Measurements from ENCODE around the gene TMCC2.

TMCC2 gene

GRCh38 chr1:205208811-205209210 lies 18.9 kb upstream of the TMCC2 start:
- TF ChIP-seq CREB1 (IDR thresholded peaks at IDR 0.05; ENCODE audit: low read depth) (no peak), CEBPB (IDR thresholded peaks at IDR 0.05) (no peak), EGR1 (IDR thresholded peaks at IDR 0.05) (no peak), USF1 (IDR thresholded peaks at IDR 0.05) (no peak), TCF12 (IDR thresholded peaks at IDR 0.05; ENCODE audit: low read depth) (no peak), TAF1 (IDR thresholded peaks at IDR 0.05; ENCODE audit: low read depth) (no peak), ZBTB7A (IDR thresholded peaks at IDR 0.05; ENCODE audit: low read depth) (no peak), YY1 (IDR thresholded peaks at IDR 0.05; ENCODE audit: low read depth) (no peak), REST (IDR thresholded peaks at IDR 0.05; ENCODE audit: low read depth) (no peak), RAD21 (IDR thresholded peaks at IDR 0.05; ENCODE audit: low read depth) (no peak), TEAD4 (IDR thresholded peaks at IDR 0.05) (no peak), EP300 (IDR thresholded peaks at IDR 0.05; ENCODE audit: borderline replicate concordance) (no peak), NFIC (IDR thresholded peaks at IDR 0.05) (no peak), MAX (IDR thresholded peaks at IDR 0.05) (no peak), FOXM1 (IDR thresholded peaks at IDR 0.05; ENCODE audit: borderline replicate concordance, low read depth) (no peak)

GRCh38 chr1:205210756-205211168 lies 17.0 kb upstream of the TMCC2 start:
- TF ChIP-seq USF1 (IDR thresholded peaks at IDR 0.05) (no peak), MAX (IDR thresholded peaks at IDR 0.05) (no peak), REST (IDR thresholded peaks at IDR 0.05; ENCODE audit: low read depth) (no peak), YY1 (IDR thresholded peaks at IDR 0.05; ENCODE audit: low read depth) (no peak), TCF12 (IDR thresholded peaks at IDR 0.05; ENCODE audit: low read depth) (no peak), EGR1 (IDR thresholded peaks at IDR 0.05) (no peak), CREB1 (IDR thresholded peaks at IDR 0.05; ENCODE audit: low read depth) (no peak), RAD21 (IDR thresholded peaks at IDR 0.05; ENCODE audit: low read depth) (no peak), NFIC (IDR thresholded peaks at IDR 0.05) (no peak), CEBPB (IDR thresholded peaks at IDR 0.05) (no peak), TEAD4 (IDR thresholded peaks at IDR 0.05) (no peak), TAF1 (IDR thresholded peaks at IDR 0.05; ENCODE audit: low read depth) (no peak), ZBTB7A (IDR thresholded peaks at IDR 0.05; ENCODE audit: low read depth) (no peak; the same call in 1 of the 2 replicates), FOXM1 (IDR thresholded peaks at IDR 0.05; ENCODE audit: borderline replicate concordance, low read depth) (no peak), EP300 (IDR thresholded peaks at IDR 0.05; ENCODE audit: borderline replicate concordance) (no peak)

GRCh38 chr1:205211169-205211838 lies 16.4 kb upstream of the TMCC2 start, which contains the start of gene DSTYK:
Gene DSTYK (minus strand): TSS chr1:205211702. CDS start chr1:205211535, 167 bp downstream.
- TF ChIP-seq REST (IDR thresholded peaks at IDR 0.05; ENCODE audit: low read depth) (no peak), EGR1 (IDR thresholded peaks at IDR 0.05) (peak; percentile 96), TEAD4 (IDR thresholded peaks at IDR 0.05) (peak; percentile 29), YY1 (IDR thresholded peaks at IDR 0.05; ENCODE audit: low read depth) (peak; percentile 79), CEBPB (IDR thresholded peaks at IDR 0.05) (no peak), RAD21 (IDR thresholded peaks at IDR 0.05; ENCODE audit: low read depth) (peak; percentile 11; the same call in 1 of the 2 replicates), FOXM1 (IDR thresholded peaks at IDR 0.05; ENCODE audit: borderline replicate concordance, low read depth) (no peak; the same call in 1 of the 2 replicates), TAF1 (IDR thresholded peaks at IDR 0.05; ENCODE audit: low read depth) (peak; percentile 87), EP300 (IDR thresholded peaks at IDR 0.05; ENCODE audit: borderline replicate concordance) (peak; percentile 48), MAX (IDR thresholded peaks at IDR 0.05) (peak; percentile 86), CREB1 (IDR thresholded peaks at IDR 0.05; ENCODE audit: low read depth) (0 out of 2 replicates have a peak, but pooled peaks have one; percentile 11), USF1 (IDR thresholded peaks at IDR 0.05) (peak; percentile 77), NFIC (IDR thresholded peaks at IDR 0.05) (peak; percentile 40), ZBTB7A (IDR thresholded peaks at IDR 0.05; ENCODE audit: low read depth) (peak; percentile 70; the same call in 1 of the 2 replicates), TCF12 (IDR thresholded peaks at IDR 0.05; ENCODE audit: low read depth) (peak; percentile 71)

Data from Ishikawa (cell line).